Fibroblast of lung (primary cell): ENCODE measurements around the gene NDUFAF8.

Source experiments
- CTCF ChIP-seq, 2 donors: IDR thresholded peaks in 1 of 2; conservative IDR thresholded peaks in 1 of 2; 1 replicate in 1 of 2; 2 replicates in 1 of 2; pipeline ENCODE4 v1.5.1; 2011 to 2012; ENCODE audit warnings: low read length in 2 of 2, control low read depth in 1 of 2, inconsistent platforms in 1 of 2, low read depth in 1 of 2, mild to moderate bottlenecking in 1 of 2
- EZH2 ChIP-seq: IDR thresholded peaks from 2 replicates; pipeline ENCODE4 v1.5.1; 2012; ENCODE audit warnings: low read length, control low read depth, mild to moderate bottlenecking; ENCODE audit errors: missing control alignments

GRCh38 chr17:81234506-81234855 is 4.6 kb upstream of the NDUFAF8 start:
- no peak for TF ChIP-seq CTCF (conservative IDR thresholded peaks at IDR 0.05 in 1 of 2, IDR thresholded peaks at IDR 0.05 in 1 of 2; ENCODE audit: low read depth in 1 of 2, low read length in 2 of 2)
- no peak for TF ChIP-seq EZH2
